Brain microvascular endothelial cell (primary cell): ENCODE data around the gene BEST1.

Experiments used
- DNase-seq: peaks from one replicate; pipeline ENCODE4 v3.0.0-alpha.2; 2020
- H3K27ac ChIP-seq: fragments of 250-450 bp; sonication (Bioruptor Pico); 2 replicates; pipeline ENCODE4 v1.5.1; 2020; ENCODE audit warnings: mild to moderate bottlenecking, moderate library complexity
- H3K27me3 ChIP-seq: fragments of 250-450 bp; sonication (Bioruptor Pico); replicated peaks from 2 replicates; pipeline ENCODE4 v1.5.1; 2020; ENCODE audit warnings: mild to moderate bottlenecking
- H3K36me3 ChIP-seq: fragments of 250-450 bp; sonication (Bioruptor Pico); replicated peaks from 2 replicates; pipeline ENCODE4 v1.5.1; 2020; ENCODE audit warnings: mild to moderate bottlenecking
- H3K4me3 ChIP-seq: 2 replicates; pipeline ENCODE4 v1.5.1; 2011; ENCODE audit warnings: low read depth, mild to moderate bottlenecking, control low read depth, low read length, moderate library complexity
- in situ Hi-C: cut with HindIII; loops from 2 replicates; pipeline ENCODE4 v1.10.0; 2017; ENCODE audit warnings: low sequenced_read_pairs, low pct_ligation_motif_present
- TF ChIP-seq, protein P1 (sequence below): IDR thresholded peaks from 2 replicates; pipeline ENCODE4 v1.5.1; 2011; ENCODE audit warnings: low read depth, mild to moderate bottlenecking, moderate library complexity, low read length, control low read depth, inconsistent platforms; ENCODE audit errors: missing control alignments

BEST1 gene

DNA sequence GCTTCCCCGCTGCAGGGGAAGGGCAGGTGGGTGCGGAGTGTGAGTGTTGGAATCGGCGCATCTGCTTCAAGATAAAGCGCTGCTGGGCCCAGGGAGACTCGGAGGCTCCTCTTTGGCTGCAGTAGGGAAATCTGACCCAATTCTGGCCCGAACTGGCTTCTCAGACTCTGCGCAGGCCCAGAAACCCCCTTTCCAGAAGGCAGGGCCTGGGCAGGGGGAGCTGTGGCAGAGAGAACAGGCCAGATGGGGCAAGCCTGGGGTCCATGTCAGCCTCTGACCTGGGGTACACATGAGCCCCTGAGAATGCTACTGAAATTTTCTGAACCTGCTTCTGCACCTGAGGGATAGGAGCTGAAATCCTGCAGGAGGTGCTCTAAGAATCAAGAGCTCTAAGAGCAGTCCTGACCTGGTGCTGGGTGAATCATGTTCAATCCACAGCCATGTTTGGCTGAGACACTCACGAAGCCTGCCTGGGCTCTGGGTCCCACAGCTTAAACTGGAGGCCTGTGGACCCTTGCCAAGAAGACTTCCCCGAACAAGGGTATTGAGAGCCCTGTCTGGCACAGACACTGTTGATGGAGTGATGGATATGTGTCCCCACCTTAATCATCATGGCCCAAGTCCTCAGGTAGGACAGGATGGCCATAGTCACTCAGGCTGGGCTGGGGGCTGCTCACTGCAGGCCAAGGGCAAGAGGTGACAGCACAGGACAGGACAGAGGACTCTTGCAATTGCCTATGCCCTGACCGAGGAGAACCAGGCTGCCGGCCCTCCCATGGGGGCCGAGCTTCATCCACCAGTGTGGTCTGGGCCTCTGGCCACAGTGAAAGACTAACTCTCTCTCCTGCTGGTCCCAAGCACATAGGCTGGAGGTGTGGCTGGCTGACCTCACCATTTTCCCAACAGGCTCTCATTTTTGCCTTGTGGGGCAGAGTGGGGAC lies 39.7 kb upstream of the BEST1 start:
- DNase-seq = no peak
- Histone ChIP-seq H3K4me3 (no peak overlapping the region), H3K27ac (no peak overlapping the region), H3K36me3 (no peaks in the 10 kb centered on the region), H3K27me3 (no peaks in the 10 kb centered on the region)
- TF ChIP-seq, protein P1, sequence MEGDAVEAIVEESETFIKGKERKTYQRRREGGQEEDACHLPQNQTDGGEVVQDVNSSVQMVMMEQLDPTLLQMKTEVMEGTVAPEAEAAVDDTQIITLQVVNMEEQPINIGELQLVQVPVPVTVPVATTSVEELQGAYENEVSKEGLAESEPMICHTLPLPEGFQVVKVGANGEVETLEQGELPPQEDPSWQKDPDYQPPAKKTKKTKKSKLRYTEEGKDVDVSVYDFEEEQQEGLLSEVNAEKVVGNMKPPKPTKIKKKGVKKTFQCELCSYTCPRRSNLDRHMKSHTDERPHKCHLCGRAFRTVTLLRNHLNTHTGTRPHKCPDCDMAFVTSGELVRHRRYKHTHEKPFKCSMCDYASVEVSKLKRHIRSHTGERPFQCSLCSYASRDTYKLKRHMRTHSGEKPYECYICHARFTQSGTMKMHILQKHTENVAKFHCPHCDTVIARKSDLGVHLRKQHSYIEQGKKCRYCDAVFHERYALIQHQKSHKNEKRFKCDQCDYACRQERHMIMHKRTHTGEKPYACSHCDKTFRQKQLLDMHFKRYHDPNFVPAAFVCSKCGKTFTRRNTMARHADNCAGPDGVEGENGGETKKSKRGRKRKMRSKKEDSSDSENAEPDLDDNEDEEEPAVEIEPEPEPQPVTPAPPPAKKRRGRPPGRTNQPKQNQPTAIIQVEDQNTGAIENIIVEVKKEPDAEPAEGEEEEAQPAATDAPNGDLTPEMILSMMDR = no peak
- in situ Hi-C loops = loop anchor here (25.0 kb wide), 1 partner anchor 202 kb away; the partner anchor contains the start of gene INCENP

DNA sequence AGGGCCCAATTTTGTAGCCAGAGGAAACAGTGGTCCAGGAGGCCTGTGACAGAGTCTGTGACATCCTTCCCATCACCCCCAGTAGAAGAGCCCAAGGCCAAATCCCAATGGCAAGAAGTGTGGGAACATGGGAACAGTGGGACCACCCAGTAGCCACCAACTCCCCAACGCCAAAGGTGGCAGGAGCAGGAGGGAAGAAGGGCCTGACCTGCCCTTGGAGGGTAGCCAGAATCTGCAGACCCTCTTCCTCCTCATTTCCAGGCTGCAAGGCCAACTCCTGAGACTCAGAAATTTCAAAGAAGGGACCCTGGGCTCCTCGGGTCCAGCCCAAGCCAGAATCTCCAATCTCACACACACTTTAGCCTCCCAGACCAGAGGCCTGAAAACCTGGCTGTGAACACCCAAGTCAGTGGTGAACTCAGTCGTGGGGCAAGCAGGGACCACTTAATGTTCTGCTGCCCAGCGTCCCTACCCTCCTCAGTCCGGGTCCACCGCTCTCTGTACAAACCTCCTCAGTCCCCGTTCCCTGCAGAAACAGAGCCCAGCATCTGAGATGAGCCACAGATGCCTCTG lies 38.9 kb upstream of the BEST1 start:
- Histone ChIP-seq H3K27me3 (no peaks in the 10 kb centered on the region), H3K27ac (no peak overlapping the region), H3K4me3 (no peak overlapping the region), H3K36me3 (no peaks in the 10 kb centered on the region)
- DNase-seq = no peak
- in situ Hi-C loops = loop anchor here (25.0 kb wide), 1 partner anchor 201 kb away; the partner anchor contains the start of gene INCENP
- TF ChIP-seq, protein P1 = no peak

DNA sequence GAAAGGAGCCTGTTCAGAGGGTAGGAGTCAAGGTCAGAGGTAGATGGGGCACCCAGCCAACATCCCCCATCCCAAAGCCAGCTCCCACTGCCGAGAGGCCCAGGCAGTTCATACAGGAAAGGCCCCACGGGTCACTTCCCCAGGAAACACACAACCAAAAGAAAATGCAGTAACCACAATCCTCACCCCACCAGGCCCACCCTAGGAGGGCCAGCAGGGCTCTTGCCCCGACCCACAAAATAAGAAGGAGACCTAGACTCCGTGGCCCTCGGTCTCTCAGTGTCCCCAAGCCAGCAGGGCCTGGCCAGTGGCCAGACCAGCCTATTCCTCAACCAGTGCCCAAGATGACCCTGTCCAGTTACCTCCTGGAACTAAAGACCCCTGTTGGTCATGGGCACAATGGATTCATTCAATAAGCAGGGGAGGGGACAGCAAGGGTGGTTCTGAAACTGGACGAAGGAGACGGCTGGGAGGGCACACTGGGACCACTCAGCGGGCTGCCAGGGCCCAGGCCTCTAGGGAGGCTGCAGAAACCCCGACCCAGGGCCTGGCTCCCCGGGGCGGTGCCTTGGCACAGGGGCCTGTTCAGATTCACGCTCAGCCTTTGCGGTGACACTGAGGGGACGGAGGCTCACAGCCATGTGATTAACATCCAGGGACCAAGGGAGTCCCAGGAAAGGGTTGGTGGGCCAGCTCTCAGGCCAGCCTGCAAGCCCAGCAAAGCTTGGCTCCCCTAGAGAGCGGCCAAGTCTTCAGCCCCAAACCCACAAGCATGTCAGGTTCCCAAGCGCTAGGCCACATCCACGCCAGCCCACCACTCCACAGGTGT lies 38.2 kb upstream of the BEST1 start:
- in situ Hi-C loops = loop anchor here (25.0 kb wide), 1 partner anchor 200 kb away; the partner anchor contains the start of gene INCENP
- Histone ChIP-seq H3K36me3 (no peaks in the 10 kb centered on the region), H3K4me3 (no peak overlapping the region), H3K27ac (no peak overlapping the region), H3K27me3 (peaks cover 3% of the 10 kb centered on the region)
- TF ChIP-seq, protein P1 = no peak
- DNase-seq = no peak

DNA sequence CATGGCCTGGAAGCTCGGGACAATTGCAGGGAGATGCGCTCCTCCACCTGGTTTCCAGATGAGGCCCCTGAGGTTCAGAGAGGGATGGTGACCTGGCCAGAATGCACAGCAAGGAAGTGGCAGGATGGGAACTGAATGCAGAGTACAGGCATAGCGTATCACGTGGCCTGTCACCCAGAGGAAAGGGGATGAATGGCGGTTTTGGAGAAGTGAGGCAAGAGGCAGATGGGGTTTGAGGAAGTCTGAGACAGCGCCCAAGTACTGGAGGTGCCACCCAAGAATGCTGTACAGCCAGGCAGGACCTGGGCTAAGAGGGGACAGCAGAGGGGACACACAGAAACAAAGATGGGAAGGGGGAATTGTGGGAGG lies 37.6 kb upstream of the BEST1 start:
- Histone ChIP-seq H3K27me3 (peaks cover 6% of the 10 kb centered on the region), H3K4me3 (no peak overlapping the region), H3K36me3 (no peaks in the 10 kb centered on the region), H3K27ac (no peak overlapping the region)
- TF ChIP-seq, protein P1 = no peak
- in situ Hi-C loops = loop anchor here (25.0 kb wide), 1 partner anchor 200 kb away; the partner anchor contains the start of gene INCENP
- no peak for DNase-seq

DNA sequence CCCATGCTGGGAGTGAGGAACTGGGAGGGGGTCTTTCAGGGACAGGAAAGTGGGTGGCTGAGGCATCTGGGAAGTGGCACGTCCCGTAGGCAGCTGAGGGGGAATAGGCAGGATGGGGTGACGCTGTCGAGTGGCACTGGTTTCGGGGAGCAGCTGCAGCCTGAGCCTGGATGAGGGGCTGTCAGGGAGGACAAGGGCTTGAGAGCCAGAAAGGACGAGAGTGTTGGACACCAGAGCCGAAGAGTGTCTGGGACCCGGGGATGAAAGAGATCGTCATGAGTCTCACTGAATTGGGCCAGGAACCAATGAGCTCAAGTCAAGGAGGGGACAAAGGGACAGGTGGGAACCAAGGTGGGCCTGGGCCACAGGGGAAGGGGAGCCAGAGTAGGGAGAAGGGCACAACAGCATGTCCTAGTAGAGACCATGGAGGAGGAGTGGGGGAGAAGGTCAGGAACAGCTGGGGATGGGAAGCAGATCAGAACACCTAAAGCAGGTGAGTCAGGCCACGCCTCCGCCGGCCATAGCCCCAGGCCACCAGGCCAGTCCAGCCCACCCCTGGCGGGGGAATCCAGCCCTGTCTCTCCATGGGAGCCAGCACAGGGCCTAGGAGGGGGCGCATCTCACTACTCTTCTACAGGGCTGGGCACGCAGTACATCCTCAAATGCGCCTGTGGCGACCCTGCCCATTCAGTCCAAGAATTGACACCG lies 37.0 kb upstream of the BEST1 start:
- in situ Hi-C loops = loop anchor here (25.0 kb wide), 1 partner anchor 199 kb away; the partner anchor contains the start of gene INCENP
- Histone ChIP-seq H3K27ac (no peak overlapping the region), H3K27me3 (peaks cover 11% of the 10 kb centered on the region), H3K36me3 (no peaks in the 10 kb centered on the region), H3K4me3 (no peak overlapping the region)
- TF ChIP-seq, protein P1 = no peak
- DNase-seq = no peak
